Measurements from ENCODE around the gene SH3BP5. TPM values are rescaled to one million over a fixed set of nuclear protein-coding genes. Genes with fewer than 3 reads are reported as not detected.

The SH3BP5 gene
- total and polyA plus RNA-seq, 2 donors (not counting 1 experiment from before 2014, with no cell fraction given): 76.6 to 92.3 TPM

- Mint-ChIP-seq H3K9me3 (ENCODE audit: insufficient read depth) (no peaks in the 10 kb centered on the region), H3K4me3 (peak overlapping the region; percentile 70), H3K27me3 (no peaks in the 10 kb centered on the region), H3K4me1 (peaks cover 97% of the 10 kb centered on the region), H3K27ac (peak overlapping the region; percentile 88)
- peaks cover 82 to 84% of the 10 kb centered on the region in 2 donors for H3K4me1 ChIP-seq (ENCODE audit: control insufficient read depth in 2 of 2, insufficient read depth in 2 of 2, low read length in 2 of 2)
- TF ChIP-seq, protein P1, sequence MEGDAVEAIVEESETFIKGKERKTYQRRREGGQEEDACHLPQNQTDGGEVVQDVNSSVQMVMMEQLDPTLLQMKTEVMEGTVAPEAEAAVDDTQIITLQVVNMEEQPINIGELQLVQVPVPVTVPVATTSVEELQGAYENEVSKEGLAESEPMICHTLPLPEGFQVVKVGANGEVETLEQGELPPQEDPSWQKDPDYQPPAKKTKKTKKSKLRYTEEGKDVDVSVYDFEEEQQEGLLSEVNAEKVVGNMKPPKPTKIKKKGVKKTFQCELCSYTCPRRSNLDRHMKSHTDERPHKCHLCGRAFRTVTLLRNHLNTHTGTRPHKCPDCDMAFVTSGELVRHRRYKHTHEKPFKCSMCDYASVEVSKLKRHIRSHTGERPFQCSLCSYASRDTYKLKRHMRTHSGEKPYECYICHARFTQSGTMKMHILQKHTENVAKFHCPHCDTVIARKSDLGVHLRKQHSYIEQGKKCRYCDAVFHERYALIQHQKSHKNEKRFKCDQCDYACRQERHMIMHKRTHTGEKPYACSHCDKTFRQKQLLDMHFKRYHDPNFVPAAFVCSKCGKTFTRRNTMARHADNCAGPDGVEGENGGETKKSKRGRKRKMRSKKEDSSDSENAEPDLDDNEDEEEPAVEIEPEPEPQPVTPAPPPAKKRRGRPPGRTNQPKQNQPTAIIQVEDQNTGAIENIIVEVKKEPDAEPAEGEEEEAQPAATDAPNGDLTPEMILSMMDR (IDR thresholded peaks at IDR 0.05): no peak
- no peak for TF ChIP-seq EZH2 (IDR thresholded peaks at IDR 0.05; ENCODE audit: borderline replicate concordance, insufficient read depth, low read depth, low read length, poor library complexity, severe bottlenecking)
- WGBS (ENCODE audit: insufficient coverage): 50% methylated on average over 2 of the region's 5 CpGs
- ATAC-seq (ENCODE audit: low read depth): peak; percentile 62
- ChIA-PET CTCF (interaction anchor here (1.0 to 3.9 kb wide), 6 partner anchors 8 to 121 kb away, joined by 3 to 27 read pairs (median 4); no protein-coding TSS in a partner anchor), POLR2A (interaction anchor here (0.9 kb wide), 1 partner anchor 11 kb away, joined by 3 read pairs; no protein-coding TSS in a partner anchor)
- peak overlapping the region; percentile 55 for H3K4me2 ChIP-seq (replicated peaks; ENCODE audit: low read depth, low read length, poor library complexity, severe bottlenecking)
- no peak for DNase-seq
- no peaks in the 10 kb centered on the region for H3K27me3 ChIP-seq (replicated peaks in 1 of 4; ENCODE audit: control extremely low read depth in 1 of 4, control insufficient read depth in 3 of 4, insufficient read depth in 4 of 4, low read length in 3 of 4)
- peaks cover 100% of the 10 kb centered on the region for H4K20me1 ChIP-seq (ENCODE audit: control insufficient read depth, insufficient read depth, low read length, poor library complexity, severe bottlenecking)
- no peaks in the 10 kb centered on the region for H3K9me3 ChIP-seq (ENCODE audit: control extremely low read depth in 1 of 3, control insufficient read depth in 2 of 3, insufficient read depth in 1 of 3, low read length in 2 of 3)
- peak overlapping the region in 1 of 5 experiments; percentile 7 for H3K4me3 ChIP-seq (ENCODE audit: control extremely low read depth in 1 of 5, extremely low read depth in 1 of 5, insufficient read depth in 1 of 5, low read depth in 2 of 5, low read length in 4 of 5)
- H2AFZ ChIP-seq (ENCODE audit: insufficient read depth, low read depth, low read length, poor library complexity, severe bottlenecking): no peak overlapping the region
- H3K27ac ChIP-seq (ENCODE audit: low read length in 2 of 2): peak overlapping the region in 1 of 2 donors; percentile 25
- intact Hi-C loops (cut with micrococcal nuclease): loop anchor here (1.0 kb wide), 1 partner anchor 12 kb away; no protein-coding TSS in a partner anchor
- peak overlapping the region; percentile 21 for H3K9ac ChIP-seq (ENCODE audit: low read length)
- peaks cover 2 to 43% of the 10 kb centered on the region in 2 experiments for H3K36me3 ChIP-seq (replicated peaks in 1 of 2; ENCODE audit: control extremely low read depth in 1 of 2, control insufficient read depth in 1 of 2, extremely low read depth in 1 of 2, insufficient read depth in 2 of 2, low read length in 1 of 2)
- peaks cover 100% of the 10 kb centered on the region for H3K79me2 ChIP-seq (ENCODE audit: control insufficient read depth, insufficient read depth, low read length)
These were observed 48.1 kb downstream of the SH3BP5 start for GRCh38 chr3:15284121-15284889.

Measured in B cell (primary cell).